ENCODE data around the gene ZNF358. TPM values are rescaled to one million over a fixed set of nuclear protein-coding genes. Genes with fewer than 3 reads are reported as not detected.

ZNF358 gene
- total and polyA plus RNA-seq, 10 of the 15 experiments (the other 5 are each of a cell fraction or from before 2014, with no cell fraction given), result 0.09 to 6.3 (median 1.9) TPM; not detected in 1

- TF ChIP-seq ZZZ3 (IDR thresholded peaks at IDR 0.05; ENCODE audit: control insufficient read depth, insufficient read length, low read depth), result no peak
- no peak for TF ChIP-seq MLLT1 (IDR thresholded peaks at IDR 0.05)
- TF ChIP-seq SUZ12 (IDR thresholded peaks at IDR 0.05; ENCODE audit: unreplicated experiment), result peak; percentile 53
- TF ChIP-seq NFYB (IDR thresholded peaks at IDR 0.05; ENCODE audit: insufficient read depth, low read depth, low read length), result no peak
- TF ChIP-seq, protein P1, sequence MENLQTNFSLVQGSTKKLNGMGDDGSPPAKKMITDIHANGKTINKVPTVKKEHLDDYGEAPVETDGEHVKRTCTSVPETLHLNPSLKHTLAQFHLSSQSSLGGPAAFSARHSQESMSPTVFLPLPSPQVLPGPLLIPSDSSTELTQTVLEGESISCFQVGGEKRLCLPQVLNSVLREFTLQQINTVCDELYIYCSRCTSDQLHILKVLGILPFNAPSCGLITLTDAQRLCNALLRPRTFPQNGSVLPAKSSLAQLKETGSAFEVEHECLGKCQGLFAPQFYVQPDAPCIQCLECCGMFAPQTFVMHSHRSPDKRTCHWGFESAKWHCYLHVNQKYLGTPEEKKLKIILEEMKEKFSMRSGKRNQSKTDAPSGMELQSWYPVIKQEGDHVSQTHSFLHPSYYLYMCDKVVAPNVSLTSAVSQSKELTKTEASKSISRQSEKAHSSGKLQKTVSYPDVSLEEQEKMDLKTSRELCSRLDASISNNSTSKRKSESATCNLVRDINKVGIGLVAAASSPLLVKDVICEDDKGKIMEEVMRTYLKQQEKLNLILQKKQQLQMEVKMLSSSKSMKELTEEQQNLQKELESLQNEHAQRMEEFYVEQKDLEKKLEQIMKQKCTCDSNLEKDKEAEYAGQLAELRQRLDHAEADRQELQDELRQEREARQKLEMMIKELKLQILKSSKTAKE (IDR thresholded peaks at IDR 0.05; ENCODE audit: low read depth, poor library complexity, severe bottlenecking), result no peak
- TF ChIP-seq, protein P2, sequence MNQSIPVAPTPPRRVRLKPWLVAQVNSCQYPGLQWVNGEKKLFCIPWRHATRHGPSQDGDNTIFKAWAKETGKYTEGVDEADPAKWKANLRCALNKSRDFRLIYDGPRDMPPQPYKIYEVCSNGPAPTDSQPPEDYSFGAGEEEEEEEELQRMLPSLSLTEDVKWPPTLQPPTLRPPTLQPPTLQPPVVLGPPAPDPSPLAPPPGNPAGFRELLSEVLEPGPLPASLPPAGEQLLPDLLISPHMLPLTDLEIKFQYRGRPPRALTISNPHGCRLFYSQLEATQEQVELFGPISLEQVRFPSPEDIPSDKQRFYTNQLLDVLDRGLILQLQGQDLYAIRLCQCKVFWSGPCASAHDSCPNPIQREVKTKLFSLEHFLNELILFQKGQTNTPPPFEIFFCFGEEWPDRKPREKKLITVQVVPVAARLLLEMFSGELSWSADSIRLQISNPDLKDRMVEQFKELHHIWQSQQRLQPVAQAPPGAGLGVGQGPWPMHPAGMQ (IDR thresholded peaks at IDR 0.05; ENCODE audit: borderline replicate concordance), result no peak
- TF ChIP-seq CREB1 (IDR thresholded peaks at IDR 0.05; ENCODE audit: low read depth), result no peak
- TF ChIP-seq POLR2A (IDR thresholded peaks at IDR 0.05; ENCODE audit: low read depth, low read length), result no peak
- no peak for TF ChIP-seq RELA (IDR thresholded peaks at IDR 0.05; ENCODE audit: borderline replicate concordance, partially characterized antibody)
- TF ChIP-seq, protein P3, sequence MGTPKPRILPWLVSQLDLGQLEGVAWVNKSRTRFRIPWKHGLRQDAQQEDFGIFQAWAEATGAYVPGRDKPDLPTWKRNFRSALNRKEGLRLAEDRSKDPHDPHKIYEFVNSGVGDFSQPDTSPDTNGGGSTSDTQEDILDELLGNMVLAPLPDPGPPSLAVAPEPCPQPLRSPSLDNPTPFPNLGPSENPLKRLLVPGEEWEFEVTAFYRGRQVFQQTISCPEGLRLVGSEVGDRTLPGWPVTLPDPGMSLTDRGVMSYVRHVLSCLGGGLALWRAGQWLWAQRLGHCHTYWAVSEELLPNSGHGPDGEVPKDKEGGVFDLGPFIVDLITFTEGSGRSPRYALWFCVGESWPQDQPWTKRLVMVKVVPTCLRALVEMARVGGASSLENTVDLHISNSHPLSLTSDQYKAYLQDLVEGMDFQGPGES (IDR thresholded peaks at IDR 0.05), result no peak
- TF ChIP-seq USF1 (IDR thresholded peaks at IDR 0.05; ENCODE audit: borderline replicate concordance, extremely low read length, insufficient read depth, low read depth, low read length), result no peak
- no peak for TF ChIP-seq MEF2B (IDR thresholded peaks at IDR 0.05; ENCODE audit: partially characterized antibody, poor library complexity, severe bottlenecking)
Observed at GRCh38 chr19:7515645-7516151, at the start of gene ZNF358 (continued).

Data from GM12878 (cell line).